Stimulated activated naive B cell treated with anti-CD40 and anti-IgM and Interleukin-4, amounts not matched to agents 10 μg/mL and 1 μg/mL and 100 μg/mL, for 72 hours (primary cell): Measurements from ENCODE around the gene NNMT.

ENCODE experiments used
- ATAC-seq, 2 donors: fragments of 150-1000 bp; cut with Tn5 transposase; replicated peaks; 2 replicates each; pipeline ENCODE4 v1.10.0; 2021; ENCODE audit warnings: moderate library complexity in 1 of 2
- DNase-seq: peaks from one replicate; pipeline ENCODE4 v3.0.0; 2021
- H3K27ac Mint-ChIP-seq: one replicate; pipeline ENCODE4 v1.8.0; 2022; ENCODE audit warnings: mild to moderate bottlenecking, mixed read lengths
- H3K27me3 Mint-ChIP-seq, 2 donors: one replicate each; pipeline ENCODE4 v1.8.0; 2022; ENCODE audit warnings: mixed read lengths in 2 of 2
- H3K36me3 Mint-ChIP-seq, 2 donors: one replicate each; pipeline ENCODE4 v1.8.0; 2022; ENCODE audit warnings: mixed read lengths in 2 of 2, mild to moderate bottlenecking in 1 of 2
- H3K4me1 Mint-ChIP-seq, 2 donors: one replicate each; pipeline ENCODE4 v1.8.0; 2022; ENCODE audit warnings: mixed read lengths in 2 of 2, mild to moderate bottlenecking in 1 of 2
- H3K4me3 Mint-ChIP-seq, 2 donors: one replicate each; pipeline ENCODE4 v1.8.0; 2022; ENCODE audit warnings: mild to moderate bottlenecking in 2 of 2, mixed read lengths in 2 of 2, moderate library complexity in 1 of 2
- H3K9me3 Mint-ChIP-seq, 2 donors: one replicate each; pipeline ENCODE4 v1.8.0; 2022; ENCODE audit warnings: mixed read lengths in 2 of 2, mild to moderate bottlenecking in 1 of 2

Gene NNMT

DNA sequence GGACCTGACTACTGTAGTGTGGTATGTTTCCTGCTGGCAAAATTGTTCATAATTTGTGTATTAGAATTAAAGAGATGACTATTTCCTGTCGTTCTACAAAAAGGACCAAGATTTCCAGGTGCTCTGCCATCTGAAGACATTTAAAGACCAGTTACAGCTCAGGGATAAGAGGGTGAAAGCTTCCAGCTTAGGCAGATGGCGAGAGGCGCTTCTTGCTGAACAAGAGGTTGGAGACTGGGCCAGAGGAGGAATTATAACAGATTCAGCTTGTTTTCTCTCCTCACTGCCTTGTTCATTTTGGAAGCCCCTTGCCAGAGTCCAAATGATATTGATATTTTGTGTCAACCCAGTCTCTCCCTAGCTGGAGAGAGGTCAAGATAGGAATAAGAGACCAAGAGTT lies 23.1 kb upstream of the NNMT start:
- Mint-ChIP-seq H3K27me3 (peaks cover 41 to 63% of the 10 kb centered on the region in 2 donors), H3K9me3 (no peaks in the 10 kb centered on the region), H3K36me3 (no peaks in the 10 kb centered on the region), H3K27ac (no peak overlapping the region), H3K4me3 (no peak overlapping the region), H3K4me1 (no peaks in the 10 kb centered on the region)
- ATAC-seq, result no peak
- no peak for DNase-seq

DNA sequence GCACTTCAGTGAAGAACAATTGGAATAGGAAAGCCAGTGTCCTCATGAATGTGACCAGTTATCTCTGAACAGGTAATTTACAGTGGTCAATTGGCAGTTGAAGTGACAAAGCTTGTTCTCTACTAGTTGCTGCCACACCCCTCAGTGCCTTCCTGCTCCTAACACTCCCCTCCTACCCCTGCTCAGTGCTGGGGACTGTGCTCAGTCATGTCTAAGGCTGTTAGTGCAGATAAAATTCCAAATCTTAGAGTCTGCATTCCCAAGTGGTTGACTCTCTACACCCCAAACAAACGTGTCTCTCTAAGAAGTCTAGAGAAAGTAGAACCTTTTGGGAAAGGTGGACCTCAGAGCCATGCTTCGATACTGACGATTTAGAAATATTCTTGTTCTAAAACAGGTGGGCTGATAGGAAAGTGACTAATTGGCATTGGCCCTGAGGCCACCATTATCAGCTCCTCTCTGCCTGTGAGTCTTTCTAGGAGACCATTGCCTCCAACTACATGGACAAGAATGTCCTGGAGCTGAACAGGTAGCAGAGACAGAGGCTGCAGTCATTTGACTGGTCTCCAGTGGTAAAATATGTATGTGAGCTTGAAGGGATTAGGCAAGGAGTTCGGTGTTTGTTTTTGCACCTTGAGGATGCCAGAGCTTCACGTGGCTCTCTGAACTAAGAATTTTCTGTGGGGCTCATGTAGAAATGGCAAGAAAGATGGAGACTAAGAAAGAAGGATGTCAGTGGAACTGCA lies 22.1 kb upstream of the NNMT start:
- Mint-ChIP-seq H3K4me1 (no peaks in the 10 kb centered on the region), H3K9me3 (no peaks in the 10 kb centered on the region), H3K27ac (no peak overlapping the region), H3K27me3 (peaks cover 49 to 72% of the 10 kb centered on the region in 2 donors), H3K36me3 (no peaks in the 10 kb centered on the region), H3K4me3 (no peak overlapping the region)
- DNase-seq (no peak), ATAC-seq (no peak)

DNA sequence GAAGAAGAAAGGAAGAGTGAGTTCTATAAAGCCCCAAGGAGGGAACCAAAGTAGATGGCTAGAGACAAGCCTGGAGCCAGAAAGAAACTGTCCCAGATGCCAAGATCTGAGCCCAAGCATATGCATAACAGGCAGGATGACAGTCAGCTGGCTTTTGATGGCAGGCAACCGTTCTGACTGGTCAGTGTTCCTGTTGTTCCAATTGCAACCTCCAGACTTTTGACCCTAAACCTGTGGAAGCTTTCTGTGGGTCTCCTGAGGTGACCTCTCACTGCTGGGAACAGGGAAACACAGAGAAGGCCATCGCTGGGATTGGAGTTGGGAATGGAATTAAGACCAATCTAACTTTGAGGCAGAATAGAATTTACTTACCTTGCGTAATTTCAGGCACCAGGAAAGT lies 21.6 kb upstream of the NNMT start:
- H3K4me1 Mint-ChIP-seq, result no peaks in the 10 kb centered on the region
- ATAC-seq (no peak), DNase-seq (no peak)
- H3K4me3 Mint-ChIP-seq, result no peak overlapping the region
- H3K36me3 Mint-ChIP-seq, result no peaks in the 10 kb centered on the region
- no peak overlapping the region for H3K27ac Mint-ChIP-seq
- no peaks in the 10 kb centered on the region for H3K9me3 Mint-ChIP-seq
- peaks cover 55 to 72% of the 10 kb centered on the region in 2 donors for H3K27me3 Mint-ChIP-seq

DNA sequence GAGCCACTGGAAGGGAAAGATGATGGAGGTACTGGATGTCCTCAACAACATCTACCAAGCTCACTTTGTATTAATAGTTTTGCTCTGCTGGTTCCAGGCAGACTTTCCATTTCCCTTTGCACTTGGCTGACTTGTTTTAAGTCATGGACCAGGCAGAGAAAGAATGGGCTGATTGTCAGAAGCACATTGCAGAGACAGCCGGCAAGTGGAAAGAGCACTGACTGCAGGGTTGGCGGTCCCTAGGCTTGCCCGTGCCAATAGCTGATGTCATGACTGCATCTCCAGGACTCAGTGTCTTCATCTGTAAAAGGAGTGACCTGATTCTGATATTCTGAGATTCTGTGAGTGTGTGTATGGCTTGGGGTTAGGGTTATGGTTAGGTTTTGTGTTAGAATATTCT lies 20.9 kb upstream of the NNMT start:
- H3K4me1 Mint-ChIP-seq, result no peaks in the 10 kb centered on the region

DNA sequence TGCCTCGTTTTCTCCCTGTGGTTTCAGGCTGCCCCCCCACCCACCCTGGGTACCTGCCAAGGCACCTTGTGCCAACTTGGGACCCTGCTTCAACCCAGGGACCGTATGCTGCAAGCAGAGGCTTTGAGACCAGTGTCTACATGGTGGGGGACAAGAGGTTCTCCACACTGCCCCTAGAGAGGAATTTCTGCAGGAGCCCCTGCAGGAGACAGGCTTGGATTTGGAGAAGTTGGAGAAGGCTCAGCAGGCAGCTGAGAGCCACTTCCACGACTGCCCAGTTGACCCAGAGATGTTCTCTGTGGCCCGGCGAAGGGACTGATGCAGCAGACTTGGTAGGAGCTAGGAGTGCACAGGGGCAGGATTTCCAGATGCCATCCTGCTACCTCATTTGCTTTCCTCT lies 20.1 kb upstream of the NNMT start:
- Mint-ChIP-seq H3K4me3 (no peak overlapping the region), H3K27me3 (peaks cover 57 to 75% of the 10 kb centered on the region in 2 donors), H3K36me3 (no peaks in the 10 kb centered on the region), H3K27ac (no peak overlapping the region), H3K4me1 (no peaks in the 10 kb centered on the region), H3K9me3 (no peaks in the 10 kb centered on the region)
- ATAC-seq (no peak), DNase-seq (no peak)

More for the DNA sequence above, 20.9 kb upstream of the NNMT start:
- DNase-seq (no peak), ATAC-seq (no peak)
- Mint-ChIP-seq H3K9me3 (no peaks in the 10 kb centered on the region), H3K27ac (no peak overlapping the region), H3K27me3 (peaks cover 60 to 79% of the 10 kb centered on the region in 2 donors), H3K4me3 (no peak overlapping the region), H3K36me3 (no peaks in the 10 kb centered on the region)

DNA sequence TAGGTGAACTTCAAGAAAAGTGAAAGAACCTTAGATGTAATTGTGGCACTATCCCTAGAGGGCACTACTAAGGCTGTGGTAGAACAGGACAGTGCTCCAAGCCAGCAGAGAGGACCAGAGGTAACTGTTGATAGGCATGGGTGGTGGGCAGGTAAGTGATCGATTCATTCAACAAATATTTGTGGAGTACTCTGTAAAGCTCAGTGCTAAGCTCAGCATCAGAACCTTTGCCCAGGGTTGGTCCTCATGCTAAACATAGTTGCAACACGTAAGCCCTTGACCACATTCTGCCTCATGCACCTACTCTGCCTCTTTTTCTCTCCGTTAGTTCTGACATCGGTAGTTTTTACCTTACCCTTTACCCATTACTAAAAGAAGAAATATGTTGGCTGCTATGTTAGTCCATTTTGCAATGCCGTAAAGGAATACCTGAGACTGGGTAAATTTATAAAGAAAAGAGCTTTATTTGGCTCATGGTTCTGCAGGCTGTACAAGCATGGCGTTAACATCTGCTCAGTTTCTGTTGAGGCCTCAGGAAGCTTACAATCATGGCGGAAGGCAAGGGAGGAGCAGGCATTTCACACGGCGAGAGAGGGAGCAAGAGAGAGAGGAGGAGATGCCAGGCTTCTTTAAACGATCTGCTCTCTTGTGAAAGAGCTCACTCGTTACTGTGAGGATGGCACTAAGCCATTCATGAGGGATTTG lies 18.4 kb upstream of the NNMT start:
- DNase-seq, result no peak

DNA sequence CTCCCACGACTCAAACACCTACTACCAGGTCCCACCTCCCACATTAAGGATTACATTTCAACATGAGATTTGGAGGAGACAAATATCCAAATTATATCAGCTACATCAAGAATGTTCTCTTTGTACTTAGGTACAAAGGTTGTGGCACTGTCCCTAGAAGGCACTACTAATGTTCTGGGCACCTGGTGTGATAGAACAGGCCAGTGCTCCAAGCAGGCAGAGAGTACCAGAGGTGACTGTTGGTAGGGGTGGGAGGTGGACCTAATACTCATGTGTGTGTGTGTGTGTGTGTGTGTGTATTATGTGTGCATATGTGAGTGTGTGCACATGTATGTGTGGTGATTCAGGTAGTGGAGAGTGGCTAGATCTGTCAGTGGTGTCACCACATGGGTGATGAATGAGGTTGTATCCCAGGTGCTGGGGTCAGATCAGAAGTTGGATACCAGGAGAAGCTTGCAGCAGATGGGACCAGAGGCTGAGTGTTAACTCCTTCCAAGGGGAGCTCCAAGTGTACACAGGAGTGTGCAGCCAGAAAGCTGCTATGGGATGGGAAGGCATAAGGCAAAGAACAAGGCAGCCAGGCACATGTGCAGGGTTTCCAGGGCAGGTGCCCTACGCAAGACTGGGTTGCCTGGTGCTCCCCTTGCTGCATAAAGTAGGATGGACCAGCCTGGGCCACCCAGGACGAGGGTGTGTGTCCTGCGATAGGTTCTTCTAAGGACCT lies 17.7 kb upstream of the NNMT start:
- ATAC-seq (no peak), DNase-seq (no peak)
- Mint-ChIP-seq H3K4me1 (no peaks in the 10 kb centered on the region), H3K27ac (no peak overlapping the region), H3K27me3 (peaks cover 42 to 61% of the 10 kb centered on the region in 2 donors), H3K9me3 (no peaks in the 10 kb centered on the region), H3K4me3 (no peak overlapping the region), H3K36me3 (no peaks in the 10 kb centered on the region)

More for the DNA sequence above, 18.4 kb upstream of the NNMT start:
- ATAC-seq, result no peak
- Mint-ChIP-seq H3K27me3 (peaks cover 47 to 66% of the 10 kb centered on the region in 2 donors), H3K27ac (no peak overlapping the region), H3K9me3 (no peaks in the 10 kb centered on the region), H3K4me3 (no peak overlapping the region), H3K4me1 (no peaks in the 10 kb centered on the region), H3K36me3 (no peaks in the 10 kb centered on the region)

DNA sequence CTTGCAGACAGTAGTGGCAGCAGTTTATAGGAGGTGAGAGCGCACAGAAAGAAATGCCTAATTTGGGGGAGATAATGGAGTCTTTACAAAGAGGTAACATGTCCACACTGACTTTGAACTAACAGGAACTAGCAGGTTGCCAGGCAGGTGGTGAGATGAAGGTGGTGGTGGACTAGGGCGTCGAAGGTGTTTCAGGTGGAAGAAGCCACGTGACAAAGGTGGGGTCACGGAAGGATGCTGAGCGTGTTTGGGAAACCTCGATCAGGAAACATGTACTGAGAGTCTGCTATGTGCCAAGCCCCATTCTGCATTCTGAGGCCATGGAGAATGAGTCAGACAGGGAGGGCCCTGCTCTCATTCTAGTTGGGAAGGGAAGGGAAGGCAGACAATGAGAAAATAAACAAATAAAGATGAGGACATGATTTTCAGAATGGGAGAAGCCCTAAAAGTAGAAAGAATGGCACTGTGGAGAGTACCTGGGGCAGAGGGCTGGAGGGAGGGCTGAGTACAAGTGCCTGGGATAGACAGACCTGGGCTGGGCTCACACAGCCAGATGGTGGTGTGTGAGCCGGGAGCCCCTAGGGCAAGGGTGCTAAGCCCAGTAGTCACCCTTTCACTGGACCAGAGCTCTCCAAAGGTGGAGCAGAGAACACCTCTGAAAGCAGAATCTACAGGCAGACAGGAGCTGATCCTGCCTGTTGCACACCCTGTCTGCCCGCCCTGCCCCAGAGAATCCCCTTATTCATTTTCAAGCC lies 16.2 kb upstream of the NNMT start:
- Mint-ChIP-seq H3K9me3 (no peaks in the 10 kb centered on the region), H3K4me1 (no peaks in the 10 kb centered on the region), H3K27me3 (peaks cover 34 to 53% of the 10 kb centered on the region in 2 donors), H3K4me3 (no peak overlapping the region), H3K27ac (no peak overlapping the region), H3K36me3 (no peaks in the 10 kb centered on the region)
- DNase-seq (no peak), ATAC-seq (no peak)

DNA sequence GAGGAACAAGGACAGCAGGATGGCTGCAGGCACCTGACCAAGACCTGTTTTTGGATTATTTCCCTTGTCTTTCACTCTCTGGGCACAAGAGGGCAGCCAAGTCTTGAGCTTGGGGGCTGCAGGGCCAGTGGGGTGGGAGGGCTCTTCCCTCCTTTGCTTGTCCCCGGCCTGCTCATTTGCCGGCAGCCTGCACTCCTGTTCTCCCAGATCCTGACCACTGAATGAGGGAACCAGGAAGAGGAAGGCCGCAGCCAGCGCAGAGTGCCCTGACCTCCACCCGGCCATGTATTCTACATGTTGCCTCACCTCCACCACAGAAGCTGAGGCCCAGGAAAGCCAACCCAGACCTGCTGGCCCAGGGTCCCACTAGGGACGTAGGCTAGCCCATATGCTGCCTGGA lies 15.5 kb upstream of the NNMT start:
- Mint-ChIP-seq H3K27ac (no peak overlapping the region), H3K27me3 (peaks cover 29 to 48% of the 10 kb centered on the region in 2 donors), H3K36me3 (no peaks in the 10 kb centered on the region), H3K9me3 (no peaks in the 10 kb centered on the region), H3K4me1 (no peaks in the 10 kb centered on the region), H3K4me3 (no peak overlapping the region)
- DNase-seq, result no peak
- peak; percentile 25 to 39 for ATAC-seq

DNA sequence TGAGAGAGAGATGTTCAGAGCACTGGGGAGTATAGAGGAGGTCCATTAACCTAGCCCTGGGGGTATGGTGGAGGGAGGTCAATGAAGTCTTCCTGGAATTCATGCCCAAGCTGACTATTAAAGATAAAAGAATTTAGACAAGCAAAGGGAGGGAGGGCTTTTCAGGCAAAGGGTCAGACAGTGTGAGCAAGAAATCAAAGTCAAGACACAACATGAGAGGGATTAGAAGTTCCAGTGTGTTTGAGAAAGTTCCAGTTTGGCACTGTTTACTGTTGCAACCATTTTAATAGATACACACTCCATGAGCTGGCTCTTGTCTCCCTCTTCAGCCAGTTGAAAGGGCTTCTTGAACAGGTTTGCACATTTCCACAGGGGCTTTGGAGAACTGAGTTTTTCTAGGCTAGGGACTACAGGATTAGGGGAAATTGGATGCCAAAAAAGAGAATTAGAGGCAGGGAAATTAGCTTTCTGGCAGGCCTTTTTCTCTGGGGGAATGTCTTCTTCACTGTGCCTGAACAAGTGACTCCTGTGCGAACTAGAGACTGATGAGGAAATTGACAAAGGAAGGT lies 14.7 kb upstream of the NNMT start:
- DNase-seq, result no peak
- H3K4me1 Mint-ChIP-seq, result no peaks in the 10 kb centered on the region
- H3K27ac Mint-ChIP-seq, result no peak overlapping the region
- peaks cover 29 to 43% of the 10 kb centered on the region in 2 donors for H3K27me3 Mint-ChIP-seq
- H3K36me3 Mint-ChIP-seq, result no peaks in the 10 kb centered on the region
- H3K9me3 Mint-ChIP-seq, result no peaks in the 10 kb centered on the region
- no peak overlapping the region for H3K4me3 Mint-ChIP-seq
- ATAC-seq, result no peak

DNA sequence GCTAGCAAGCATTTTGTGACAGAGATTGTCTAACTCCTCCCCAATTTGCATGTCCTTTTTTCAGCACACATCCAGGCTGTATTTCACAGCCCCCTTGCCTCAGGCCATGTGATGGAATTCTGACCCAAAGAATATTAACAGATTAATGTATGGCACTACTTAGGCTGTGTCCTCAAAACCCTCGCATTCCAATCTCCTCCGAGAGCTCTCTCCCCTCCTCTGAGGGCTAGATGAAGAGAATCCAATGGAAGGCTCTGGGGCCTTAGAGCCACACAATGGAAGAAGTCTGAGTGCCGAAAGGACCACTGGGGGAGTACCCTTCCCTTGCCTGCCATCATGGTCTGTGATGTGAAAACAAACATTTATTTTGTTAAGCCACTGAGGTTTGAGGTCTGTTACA lies 13.7 kb upstream of the NNMT start:
- DNase-seq (no peak), ATAC-seq (no peak)
- no peaks in the 10 kb centered on the region for H3K9me3 Mint-ChIP-seq
- no peaks in the 10 kb centered on the region for H3K4me1 Mint-ChIP-seq
- H3K27ac Mint-ChIP-seq, result no peak overlapping the region
- no peaks in the 10 kb centered on the region for H3K36me3 Mint-ChIP-seq
- no peak overlapping the region for H3K4me3 Mint-ChIP-seq
- H3K27me3 Mint-ChIP-seq, result peaks cover 25 to 39% of the 10 kb centered on the region in 2 donors

DNA sequence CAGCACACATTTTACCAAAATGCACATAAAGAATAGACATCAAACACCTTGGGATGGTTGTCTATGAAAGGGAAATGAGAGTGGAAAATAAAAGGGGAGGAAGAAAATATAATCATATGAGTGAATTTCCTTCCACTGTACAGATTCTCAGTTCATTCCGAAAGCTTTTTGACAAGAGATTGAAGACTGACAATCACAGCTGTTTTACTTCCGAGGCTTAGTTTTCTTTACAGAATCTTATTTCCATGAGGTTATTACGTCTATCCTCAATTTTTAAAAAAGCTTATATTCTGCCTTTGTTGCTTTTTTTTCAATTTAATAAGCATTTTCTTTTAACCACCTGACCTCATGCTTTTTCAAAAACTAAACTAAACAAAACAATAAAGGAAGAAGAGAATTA lies 12.8 kb upstream of the NNMT start:
- Mint-ChIP-seq H3K36me3 (no peaks in the 10 kb centered on the region), H3K4me1 (no peaks in the 10 kb centered on the region), H3K9me3 (no peaks in the 10 kb centered on the region), H3K27me3 (peaks cover 20 to 33% of the 10 kb centered on the region in 2 donors), H3K4me3 (no peak overlapping the region), H3K27ac (no peak overlapping the region)
- no peak for DNase-seq
- ATAC-seq, result no peak

DNA sequence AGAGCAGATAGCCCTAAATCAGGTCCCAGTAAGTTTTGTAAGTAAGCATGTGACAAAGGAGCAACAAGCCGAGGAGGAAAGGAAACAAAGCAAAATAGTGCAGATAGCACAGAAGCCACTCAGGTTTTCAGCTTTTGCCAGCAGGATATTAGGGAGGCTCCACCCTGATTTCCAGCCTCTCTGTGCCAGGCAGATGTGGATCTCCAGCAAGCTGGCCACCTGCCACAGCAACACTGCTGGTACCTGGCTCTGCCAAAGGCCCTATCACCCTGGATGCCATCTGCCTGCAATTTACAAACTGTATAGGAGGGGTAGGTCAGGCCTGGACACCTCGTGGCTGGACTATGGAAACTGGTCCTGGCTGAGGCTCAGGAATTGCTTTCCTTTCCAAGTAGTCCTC lies 12.2 kb upstream of the NNMT start:
- Mint-ChIP-seq H3K9me3 (no peaks in the 10 kb centered on the region), H3K27ac (no peak overlapping the region), H3K36me3 (no peaks in the 10 kb centered on the region), H3K27me3 (peaks cover 16 to 27% of the 10 kb centered on the region in 2 donors), H3K4me1 (no peaks in the 10 kb centered on the region), H3K4me3 (no peak overlapping the region)
- ATAC-seq, result no peak
- no peak for DNase-seq

DNA sequence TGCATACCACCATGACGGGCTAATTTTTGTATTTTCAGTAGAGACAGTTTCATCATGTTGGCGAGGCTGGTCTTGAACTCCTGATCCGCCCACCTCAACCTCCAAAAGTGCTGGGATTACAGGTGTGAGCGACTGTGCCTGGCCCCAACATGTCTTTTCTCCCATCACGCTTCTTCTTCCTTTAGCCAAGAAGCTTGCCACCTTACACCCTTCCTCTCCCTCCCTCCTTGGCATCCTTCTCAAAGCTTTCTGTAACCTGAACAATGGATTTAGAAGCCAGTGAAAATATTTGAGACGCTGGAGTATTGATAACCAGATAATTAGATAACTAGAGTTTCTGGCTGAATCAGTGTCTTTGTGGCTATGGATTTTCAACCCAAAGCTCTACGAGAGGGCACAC lies 11.3 kb upstream of the NNMT start:
- Mint-ChIP-seq H3K4me1 (no peaks in the 10 kb centered on the region), H3K9me3 (no peaks in the 10 kb centered on the region), H3K27me3 (peaks cover 7 to 20% of the 10 kb centered on the region in 2 donors), H3K27ac (no peak overlapping the region), H3K36me3 (no peaks in the 10 kb centered on the region), H3K4me3 (no peak overlapping the region)
- ATAC-seq, result no peak
- DNase-seq, result no peak
